ENCODE data around the gene DAB1.

DNA sequence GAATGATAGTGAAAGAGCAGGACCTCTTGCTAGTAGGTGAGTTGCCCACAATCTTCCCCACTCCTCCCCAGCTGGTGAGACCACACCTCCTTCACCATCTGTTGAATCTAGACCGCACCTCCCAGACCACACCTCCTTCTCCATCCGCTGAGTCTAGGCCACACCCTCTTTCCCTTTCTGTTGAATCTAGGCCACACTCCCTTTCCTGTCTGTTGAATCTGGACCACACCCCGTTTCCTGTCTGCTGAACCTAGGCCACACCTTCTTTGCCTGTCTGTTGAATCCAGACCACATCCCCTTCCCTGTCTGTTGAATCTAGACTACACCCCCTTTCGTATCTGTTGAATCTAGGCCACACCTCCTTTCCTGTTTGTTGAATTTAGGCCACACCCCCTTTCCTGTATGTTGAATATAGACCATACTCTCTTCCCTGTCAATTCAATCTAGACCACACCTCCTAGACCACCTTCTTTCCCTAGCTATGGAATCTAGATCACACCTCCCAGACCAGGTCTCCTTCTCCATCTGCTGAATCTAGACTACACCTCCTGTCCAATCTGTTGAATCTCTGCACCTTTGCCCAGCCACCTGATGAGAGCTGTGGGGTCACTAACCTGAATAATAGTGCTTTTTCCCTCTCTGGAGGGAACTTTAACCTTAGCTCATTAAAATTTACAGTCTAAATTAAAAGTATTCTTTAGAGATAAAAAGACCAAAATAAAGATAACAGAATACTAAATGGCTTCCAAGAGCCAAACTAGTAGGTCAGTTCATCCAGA, 116.3 kb downstream of the DAB1 start:
- TF ChIP-seq CTCF (IDR thresholded peaks at IDR 0.05 in 2 of 3, conservative IDR thresholded peaks at IDR 0.05 in 1 of 3; ENCODE audit: control insufficient read depth in 2 of 3, extremely low read depth in 1 of 3, insufficient read depth in 1 of 3, low read depth in 3 of 3, low read length in 3 of 3), result no peak
- no peak for TF ChIP-seq SPI1 (IDR thresholded peaks at IDR 0.05; ENCODE audit: borderline replicate concordance, insufficient read depth, low read depth, low read length)
- TF ChIP-seq MYC (IDR thresholded peaks at IDR 0.05; ENCODE audit: insufficient read depth, insufficient read length, insufficient replicate concordance, low read length, severe bottlenecking), result no peak
- no peak for TF ChIP-seq BHLHE40 (IDR thresholded peaks at IDR 0.05; ENCODE audit: borderline replicate concordance in 1 of 2, low read depth in 2 of 2, low read length in 1 of 2)
- TF ChIP-seq GABPA (IDR thresholded peaks at IDR 0.05; ENCODE audit: low read depth), result no peak
- no peak for TF ChIP-seq MXI1 (IDR thresholded peaks at IDR 0.05; ENCODE audit: low read depth, low read length)
- TF ChIP-seq PRDM15 (CRISPR knock-in tag; IDR thresholded peaks at IDR 0.05), result no peak
- no peak for TF ChIP-seq ZNF207 (IDR thresholded peaks at IDR 0.05; ENCODE audit: borderline replicate concordance)
- TF ChIP-seq KDM1A (IDR thresholded peaks at IDR 0.05; ENCODE audit: borderline replicate concordance), result no peak
- TF ChIP-seq, protein P1, sequence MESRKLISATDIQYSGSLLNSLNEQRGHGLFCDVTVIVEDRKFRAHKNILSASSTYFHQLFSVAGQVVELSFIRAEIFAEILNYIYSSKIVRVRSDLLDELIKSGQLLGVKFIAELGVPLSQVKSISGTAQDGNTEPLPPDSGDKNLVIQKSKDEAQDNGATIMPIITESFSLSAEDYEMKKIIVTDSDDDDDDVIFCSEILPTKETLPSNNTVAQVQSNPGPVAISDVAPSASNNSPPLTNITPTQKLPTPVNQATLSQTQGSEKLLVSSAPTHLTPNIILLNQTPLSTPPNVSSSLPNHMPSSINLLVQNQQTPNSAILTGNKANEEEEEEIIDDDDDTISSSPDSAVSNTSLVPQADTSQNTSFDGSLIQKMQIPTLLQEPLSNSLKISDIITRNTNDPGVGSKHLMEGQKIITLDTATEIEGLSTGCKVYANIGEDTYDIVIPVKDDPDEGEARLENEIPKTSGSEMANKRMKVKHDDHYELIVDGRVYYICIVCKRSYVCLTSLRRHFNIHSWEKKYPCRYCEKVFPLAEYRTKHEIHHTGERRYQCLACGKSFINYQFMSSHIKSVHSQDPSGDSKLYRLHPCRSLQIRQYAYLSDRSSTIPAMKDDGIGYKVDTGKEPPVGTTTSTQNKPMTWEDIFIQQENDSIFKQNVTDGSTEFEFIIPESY (IDR thresholded peaks at IDR 0.05), result no peak
- TF ChIP-seq DPF2 (IDR thresholded peaks at IDR 0.05), result no peak
- TF ChIP-seq CREB1 (IDR thresholded peaks at IDR 0.05; ENCODE audit: low read depth), result no peak
- TF ChIP-seq, protein P2, sequence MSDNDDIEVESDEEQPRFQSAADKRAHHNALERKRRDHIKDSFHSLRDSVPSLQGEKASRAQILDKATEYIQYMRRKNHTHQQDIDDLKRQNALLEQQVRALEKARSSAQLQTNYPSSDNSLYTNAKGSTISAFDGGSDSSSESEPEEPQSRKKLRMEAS (IDR thresholded peaks at IDR 0.05; ENCODE audit: low read depth, low read length), result no peak
- no peak for TF ChIP-seq PML (IDR thresholded peaks at IDR 0.05; ENCODE audit: low read length)
